Measurements from ENCODE around the gene TCF4. TPM values are rescaled to one million over a fixed set of nuclear protein-coding genes. Genes with fewer than 3 reads are reported as not detected.

The TCF4 gene
- total RNA-seq, 1 donor from 2014 or later: 143 TPM

DNA sequence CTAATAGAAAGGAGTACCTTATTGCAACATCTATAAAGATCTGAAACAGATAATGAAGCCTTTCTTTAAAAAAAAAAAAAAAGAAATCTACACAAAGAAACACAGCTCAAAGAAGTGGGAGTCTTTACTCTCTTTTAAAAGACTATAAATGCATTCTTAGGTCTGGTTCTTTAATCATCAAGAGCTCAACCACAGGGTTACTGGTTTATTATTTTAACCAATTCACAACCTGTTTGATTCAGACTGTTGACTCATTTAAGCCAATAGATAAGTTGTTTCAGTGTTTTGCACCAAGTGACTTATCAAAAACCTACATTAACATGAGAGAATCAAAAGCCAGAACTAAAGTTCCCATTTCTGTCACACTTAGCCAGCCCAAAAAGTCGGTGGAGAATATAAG is 93.1 kb downstream of the TCF4 start:
- no peaks in the 10 kb centered on the region for H3K9me3 ChIP-seq
- intact Hi-C loops (cut with DNase I): no loop called here

DNA sequence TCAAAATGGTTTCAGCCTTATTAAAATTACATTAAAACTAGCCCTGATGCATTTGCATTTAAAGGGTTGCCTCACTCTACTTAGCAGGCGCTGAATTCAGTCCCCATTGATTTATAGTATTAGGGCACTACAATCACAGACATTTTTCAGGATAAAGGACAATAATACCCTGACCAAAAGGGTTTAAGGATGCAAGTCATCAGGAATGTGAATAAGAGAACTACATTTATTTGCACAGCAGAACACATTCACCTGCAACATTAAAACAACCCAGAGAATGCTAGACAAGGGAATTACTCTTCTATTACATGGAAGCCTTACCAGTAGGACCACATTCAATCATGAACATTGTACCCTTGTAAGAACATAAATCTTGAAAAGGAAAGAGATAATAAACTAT is 93.6 kb downstream of the TCF4 start:
- Histone ChIP-seq H3K4me1 (no peaks in the 10 kb centered on the region), H3K36me3 (no peaks in the 10 kb centered on the region), H3K27me3 (no peaks in the 10 kb centered on the region), H3K4me3 (no peak overlapping the region), H3K9me3 (no peaks in the 10 kb centered on the region), H3K27ac (no peak overlapping the region)
- DNase-seq (no peak), ATAC-seq (no peak)
- TF ChIP-seq, protein P1, sequence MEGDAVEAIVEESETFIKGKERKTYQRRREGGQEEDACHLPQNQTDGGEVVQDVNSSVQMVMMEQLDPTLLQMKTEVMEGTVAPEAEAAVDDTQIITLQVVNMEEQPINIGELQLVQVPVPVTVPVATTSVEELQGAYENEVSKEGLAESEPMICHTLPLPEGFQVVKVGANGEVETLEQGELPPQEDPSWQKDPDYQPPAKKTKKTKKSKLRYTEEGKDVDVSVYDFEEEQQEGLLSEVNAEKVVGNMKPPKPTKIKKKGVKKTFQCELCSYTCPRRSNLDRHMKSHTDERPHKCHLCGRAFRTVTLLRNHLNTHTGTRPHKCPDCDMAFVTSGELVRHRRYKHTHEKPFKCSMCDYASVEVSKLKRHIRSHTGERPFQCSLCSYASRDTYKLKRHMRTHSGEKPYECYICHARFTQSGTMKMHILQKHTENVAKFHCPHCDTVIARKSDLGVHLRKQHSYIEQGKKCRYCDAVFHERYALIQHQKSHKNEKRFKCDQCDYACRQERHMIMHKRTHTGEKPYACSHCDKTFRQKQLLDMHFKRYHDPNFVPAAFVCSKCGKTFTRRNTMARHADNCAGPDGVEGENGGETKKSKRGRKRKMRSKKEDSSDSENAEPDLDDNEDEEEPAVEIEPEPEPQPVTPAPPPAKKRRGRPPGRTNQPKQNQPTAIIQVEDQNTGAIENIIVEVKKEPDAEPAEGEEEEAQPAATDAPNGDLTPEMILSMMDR (IDR thresholded peaks at IDR 0.05): no peak
- intact Hi-C loops (cut with DNase I): no loop called here

More for the DNA sequence above, 93.1 kb downstream of the TCF4 start:
- Histone ChIP-seq H3K4me1 (no peaks in the 10 kb centered on the region), H3K27me3 (no peaks in the 10 kb centered on the region), H3K36me3 (no peaks in the 10 kb centered on the region), H3K4me3 (no peak overlapping the region), H3K27ac (no peak overlapping the region)
- ATAC-seq (no peak), DNase-seq (no peak)
- TF ChIP-seq, protein P1 (IDR thresholded peaks at IDR 0.05): no peak

DNA sequence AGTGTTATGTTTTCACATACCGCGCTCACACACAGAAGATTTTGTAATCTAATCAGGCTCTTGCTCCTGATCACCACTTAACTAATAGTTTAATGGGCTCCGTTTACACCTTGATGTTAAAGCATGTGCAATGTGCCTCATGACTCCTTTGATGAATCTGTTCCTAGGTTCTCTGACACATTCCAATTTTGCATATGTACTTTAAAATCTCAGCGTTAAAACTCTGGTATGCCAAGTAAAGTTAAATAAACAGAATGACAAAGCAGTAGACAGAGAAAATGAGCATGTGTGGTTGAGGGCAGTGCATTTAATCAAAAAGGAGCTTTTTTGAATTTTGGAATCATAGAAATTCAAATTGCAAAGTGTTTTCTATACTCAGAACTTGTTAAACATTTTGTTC is 96.4 kb downstream of the TCF4 start:
- no peak for DNase-seq
- TF ChIP-seq, protein P1 (IDR thresholded peaks at IDR 0.05): no peak
- Histone ChIP-seq H3K4me1 (no peaks in the 10 kb centered on the region), H3K27ac (no peak overlapping the region), H3K27me3 (no peaks in the 10 kb centered on the region), H3K4me3 (no peak overlapping the region), H3K9me3 (no peaks in the 10 kb centered on the region), H3K36me3 (no peaks in the 10 kb centered on the region)
- intact Hi-C loops (cut with DNase I): no loop called here
- no peak for ATAC-seq

DNA sequence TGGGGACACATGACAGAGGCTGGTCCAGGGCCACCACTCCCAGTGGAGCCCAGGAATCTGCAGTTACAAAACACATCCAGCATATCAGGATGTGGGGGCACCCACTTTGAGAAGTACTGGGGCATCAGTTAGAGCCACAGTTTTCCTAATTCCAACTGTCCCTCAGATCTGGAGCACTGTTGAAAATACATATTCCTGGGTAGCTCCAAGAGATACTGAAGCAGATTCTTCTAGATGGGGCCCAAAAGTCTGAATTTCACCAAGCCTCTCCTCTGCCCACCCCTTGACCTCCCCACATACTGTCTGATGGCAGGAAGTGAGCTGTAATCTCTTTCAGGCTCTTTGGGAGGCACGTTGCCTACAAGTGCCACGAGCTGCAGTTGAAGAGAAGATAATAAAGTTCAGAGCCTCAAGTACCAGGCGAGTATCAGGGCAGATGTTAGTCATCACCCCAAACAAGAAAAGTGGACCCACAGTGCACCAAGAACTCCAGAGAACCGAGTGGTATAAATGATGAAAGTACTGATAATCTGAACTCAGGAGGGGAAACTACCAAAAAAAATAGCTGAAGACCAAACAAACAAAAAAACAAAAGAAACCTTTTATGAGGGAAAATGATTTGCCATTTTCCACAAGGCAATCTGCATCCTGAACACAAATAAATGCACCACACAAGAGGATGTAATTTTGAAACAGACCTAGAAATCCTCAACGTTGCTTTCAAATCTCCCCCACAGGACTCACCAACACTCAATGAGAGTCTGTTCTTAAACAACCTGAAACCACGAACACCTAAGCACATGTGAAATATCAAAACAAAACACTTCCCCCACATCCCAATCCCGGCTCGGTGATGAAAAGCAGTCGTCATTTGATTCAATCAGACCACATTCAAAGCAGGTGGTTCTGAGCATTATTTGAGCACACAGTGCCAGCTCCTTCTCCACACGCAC is 98.7 kb downstream of the TCF4 start:
- Histone ChIP-seq H3K4me3 (no peak overlapping the region), H3K27ac (no peak overlapping the region), H3K27me3 (no peaks in the 10 kb centered on the region), H3K4me1 (peaks cover 4% of the 10 kb centered on the region), H3K36me3 (no peaks in the 10 kb centered on the region), H3K9me3 (no peaks in the 10 kb centered on the region)
- intact Hi-C loops (cut with DNase I): no loop called here
- TF ChIP-seq, protein P1 (IDR thresholded peaks at IDR 0.05): no peak
- ATAC-seq (no peak), DNase-seq (no peak)

DNA sequence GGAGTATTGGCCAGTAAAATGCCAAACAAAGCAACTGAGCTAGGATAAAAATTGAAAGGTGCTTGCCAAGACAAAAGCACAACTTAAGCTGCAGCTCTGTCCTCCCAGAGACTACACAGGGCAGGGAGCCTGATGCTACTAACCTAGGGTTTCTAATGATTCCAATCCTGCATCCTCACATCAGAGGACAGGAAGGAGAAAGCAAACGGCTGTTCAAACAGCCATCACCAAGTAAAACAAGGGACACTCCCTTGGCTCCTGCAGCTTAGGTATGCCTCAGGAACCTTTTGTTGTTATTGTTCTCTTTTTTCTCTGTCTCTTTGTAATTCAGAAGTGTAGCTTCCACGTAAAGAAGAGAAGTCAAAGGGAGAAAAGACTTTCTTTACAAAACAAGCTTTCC is 99.5 kb downstream of the TCF4 start:
- H3K27me3 ChIP-seq: no peaks in the 10 kb centered on the region
- peaks cover 4% of the 10 kb centered on the region for H3K4me1 ChIP-seq
- no peak overlapping the region for H3K27ac ChIP-seq
- DNase-seq: no peak
- ATAC-seq: no peak
- no peaks in the 10 kb centered on the region for H3K9me3 ChIP-seq
- H3K4me3 ChIP-seq: no peak overlapping the region
- no peaks in the 10 kb centered on the region for H3K36me3 ChIP-seq
- TF ChIP-seq, protein P1 (IDR thresholded peaks at IDR 0.05): no peak
- intact Hi-C loops (cut with DNase I): no loop called here
